Mesothelial cell of epicardium (in vitro differentiated cells): ENCODE measurements around the gene FAM200C. TPM values are rescaled to one million over a fixed set of nuclear protein-coding genes. Genes with fewer than 3 reads are reported as not detected.

Experiments used
- DNase-seq, 2 experiments: peaks; one replicate each; pipeline ENCODE4 v3.0.0; 2021; ENCODE audit warnings: low spot score in 2 of 2; ENCODE audit not compliant: unreplicated experiment in 2 of 2
- H3K27ac Mint-ChIP-seq: 2 replicates; pipeline ENCODE4 v1.8.0; 2021; ENCODE audit warnings: mixed read lengths
- H3K27me3 Mint-ChIP-seq: 2 replicates; pipeline ENCODE4 v1.8.0; 2021; ENCODE audit warnings: low read depth, mixed read lengths
- H3K36me3 Mint-ChIP-seq: 2 replicates; pipeline ENCODE4 v1.8.0; 2021; ENCODE audit warnings: mixed read lengths
- H3K4me1 Mint-ChIP-seq: 2 replicates; pipeline ENCODE4 v1.8.0; 2021; ENCODE audit warnings: mixed read lengths
- H3K4me3 Mint-ChIP-seq: 2 replicates; pipeline ENCODE4 v1.8.0; 2021; ENCODE audit warnings: mild to moderate bottlenecking, moderate library complexity, mixed read lengths
- H3K9me3 Mint-ChIP-seq: 2 replicates; pipeline ENCODE4 v1.8.0; 2021; ENCODE audit warnings: mixed read lengths
- total RNA-seq: library from RNA; stranded (reverse); gene quantifications from 3 replicates; pipeline ENCODE4 v1.2.1, GENCODE V29; 2021
- TF ChIP-seq, protein P1 (sequence below): fragments of 200-600 bp; sonication (generic); IDR thresholded peaks from one replicate; pipeline ENCODE4 v1.5.0; 2021; ENCODE audit warnings: antibody characterized with exemption; ENCODE audit not compliant: unreplicated experiment

The FAM200C gene
- total RNA-seq, 1 donor from 2014 or later = 6.6 TPM

DNA sequence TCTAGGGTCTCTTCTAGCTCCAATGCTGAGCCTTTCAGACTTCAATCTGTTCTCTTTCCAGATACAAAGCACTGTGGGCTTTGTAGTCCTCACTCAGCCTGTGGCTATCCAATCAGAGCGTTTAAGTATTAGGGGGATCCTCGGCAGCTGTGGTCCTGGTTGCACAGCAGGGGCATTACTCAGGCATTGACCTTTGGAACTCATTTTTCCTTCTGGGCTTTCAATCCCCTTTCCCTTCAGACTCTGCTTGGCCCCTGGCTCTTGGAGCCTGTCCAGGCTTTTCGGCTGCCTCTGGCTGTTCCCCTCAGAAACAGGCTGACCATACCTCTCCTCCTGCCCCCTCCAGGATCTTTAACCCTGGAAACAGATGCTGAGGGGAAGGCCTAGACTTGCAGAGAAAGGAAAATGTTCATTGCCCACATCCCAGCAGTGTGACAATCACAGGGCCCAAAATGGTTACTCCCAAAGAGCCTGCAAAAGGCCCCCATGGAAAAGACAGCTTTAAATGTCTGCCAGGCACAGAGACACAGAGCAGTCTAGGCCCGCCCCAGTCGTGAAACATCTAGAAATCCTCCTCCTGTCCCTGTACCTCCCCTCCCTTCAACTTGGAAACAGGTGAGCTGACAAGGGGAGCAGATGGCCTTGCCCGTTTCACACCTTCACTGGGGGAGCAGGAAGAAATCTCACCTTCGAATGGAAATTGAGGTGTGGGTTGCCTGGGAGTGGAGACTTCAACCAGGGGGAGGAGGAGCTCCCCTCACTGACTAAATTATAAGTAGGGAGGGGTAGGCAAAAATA is 43.1 kb downstream of the FAM200C start:
- Mint-ChIP-seq H3K9me3 (no peaks in the 10 kb centered on the region), H3K27ac (peak overlapping the region; percentile 21), H3K27me3 (no peaks in the 10 kb centered on the region), H3K4me3 (no peak overlapping the region), H3K36me3 (no peaks in the 10 kb centered on the region), H3K4me1 (peaks cover 15% of the 10 kb centered on the region)
- TF ChIP-seq, protein P1, sequence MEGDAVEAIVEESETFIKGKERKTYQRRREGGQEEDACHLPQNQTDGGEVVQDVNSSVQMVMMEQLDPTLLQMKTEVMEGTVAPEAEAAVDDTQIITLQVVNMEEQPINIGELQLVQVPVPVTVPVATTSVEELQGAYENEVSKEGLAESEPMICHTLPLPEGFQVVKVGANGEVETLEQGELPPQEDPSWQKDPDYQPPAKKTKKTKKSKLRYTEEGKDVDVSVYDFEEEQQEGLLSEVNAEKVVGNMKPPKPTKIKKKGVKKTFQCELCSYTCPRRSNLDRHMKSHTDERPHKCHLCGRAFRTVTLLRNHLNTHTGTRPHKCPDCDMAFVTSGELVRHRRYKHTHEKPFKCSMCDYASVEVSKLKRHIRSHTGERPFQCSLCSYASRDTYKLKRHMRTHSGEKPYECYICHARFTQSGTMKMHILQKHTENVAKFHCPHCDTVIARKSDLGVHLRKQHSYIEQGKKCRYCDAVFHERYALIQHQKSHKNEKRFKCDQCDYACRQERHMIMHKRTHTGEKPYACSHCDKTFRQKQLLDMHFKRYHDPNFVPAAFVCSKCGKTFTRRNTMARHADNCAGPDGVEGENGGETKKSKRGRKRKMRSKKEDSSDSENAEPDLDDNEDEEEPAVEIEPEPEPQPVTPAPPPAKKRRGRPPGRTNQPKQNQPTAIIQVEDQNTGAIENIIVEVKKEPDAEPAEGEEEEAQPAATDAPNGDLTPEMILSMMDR = no peak
- no peak for DNase-seq

DNA sequence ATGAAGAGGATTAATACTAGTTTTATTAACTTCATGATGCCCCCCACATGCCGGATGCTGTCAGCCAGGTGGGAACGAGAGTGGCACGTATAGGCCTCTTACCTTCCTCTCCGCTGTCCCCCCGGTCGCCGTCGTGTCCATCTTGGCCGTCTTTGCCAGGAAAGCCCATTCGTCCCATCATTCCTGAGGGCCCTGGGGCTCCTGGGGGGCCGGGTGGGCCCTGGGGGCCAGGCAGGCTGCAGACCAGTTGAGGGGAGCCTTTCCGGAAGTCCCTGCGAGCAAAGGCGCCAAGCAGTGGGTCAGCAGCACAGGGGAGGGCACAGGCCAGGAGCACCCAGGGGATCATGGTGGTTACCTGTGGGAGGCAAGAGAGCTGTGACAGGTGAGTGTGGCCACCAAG is 45.2 kb downstream of the FAM200C start:
- H3K4me3 Mint-ChIP-seq = no peak overlapping the region
- DNase-seq = no peak
- no peaks in the 10 kb centered on the region for H3K27me3 Mint-ChIP-seq
- TF ChIP-seq, protein P1 = no peak
- peaks cover 9% of the 10 kb centered on the region for H3K4me1 Mint-ChIP-seq
- no peaks in the 10 kb centered on the region for H3K9me3 Mint-ChIP-seq
- no peaks in the 10 kb centered on the region for H3K36me3 Mint-ChIP-seq
- H3K27ac Mint-ChIP-seq = no peak overlapping the region

DNA sequence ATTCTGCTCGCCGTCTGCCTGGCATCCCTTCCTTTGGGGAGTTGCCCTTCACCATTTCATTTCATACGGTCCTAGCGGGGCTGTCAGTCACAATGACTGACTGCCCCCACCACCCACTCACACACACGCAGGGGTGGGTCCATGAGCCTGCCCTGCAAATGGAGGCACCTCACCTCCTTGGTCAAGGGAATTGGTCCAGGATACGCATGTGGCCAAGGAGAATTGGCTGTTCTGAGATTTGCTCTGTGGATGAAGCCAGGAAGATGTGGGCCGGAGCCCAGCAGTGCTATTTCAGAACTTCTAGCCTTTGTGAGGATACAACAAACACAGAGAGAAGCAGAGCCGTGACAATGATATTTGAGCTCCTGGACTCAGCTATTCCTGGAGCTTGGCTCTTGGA is 46.5 kb downstream of the FAM200C start:
- Mint-ChIP-seq H3K9me3 (no peaks in the 10 kb centered on the region), H3K27me3 (no peaks in the 10 kb centered on the region), H3K4me1 (peaks cover 5% of the 10 kb centered on the region), H3K27ac (no peak overlapping the region), H3K36me3 (no peaks in the 10 kb centered on the region), H3K4me3 (no peak overlapping the region)
- TF ChIP-seq, protein P1 = no peak
- DNase-seq = no peak

DNA sequence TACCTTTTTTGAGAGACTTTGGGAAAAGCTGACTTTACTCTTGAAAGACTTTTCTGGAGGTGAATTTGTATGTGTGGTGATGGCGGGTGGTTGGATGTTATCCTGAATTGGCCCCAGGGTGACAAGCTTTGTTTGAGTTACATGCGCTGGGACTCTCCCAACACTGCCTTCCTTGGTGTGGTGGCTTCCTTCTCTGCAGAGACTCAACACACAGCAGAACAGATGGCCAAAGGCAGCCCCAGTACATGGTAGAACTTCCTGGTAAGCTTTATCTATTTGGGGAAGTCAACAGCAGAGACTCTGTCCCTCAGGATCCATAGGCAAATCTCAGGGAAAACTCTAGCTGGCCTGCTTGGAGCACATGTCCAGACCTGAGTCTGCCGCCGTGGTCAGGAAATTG is 47.5 kb downstream of the FAM200C start:
- no peaks in the 10 kb centered on the region for H3K27me3 Mint-ChIP-seq
- H3K4me3 Mint-ChIP-seq = no peak overlapping the region
- DNase-seq = no peak
- H3K9me3 Mint-ChIP-seq = no peaks in the 10 kb centered on the region
- no peak overlapping the region for H3K27ac Mint-ChIP-seq
- TF ChIP-seq, protein P1 = no peak
- no peaks in the 10 kb centered on the region for H3K36me3 Mint-ChIP-seq
- H3K4me1 Mint-ChIP-seq = peaks cover 2% of the 10 kb centered on the region

DNA sequence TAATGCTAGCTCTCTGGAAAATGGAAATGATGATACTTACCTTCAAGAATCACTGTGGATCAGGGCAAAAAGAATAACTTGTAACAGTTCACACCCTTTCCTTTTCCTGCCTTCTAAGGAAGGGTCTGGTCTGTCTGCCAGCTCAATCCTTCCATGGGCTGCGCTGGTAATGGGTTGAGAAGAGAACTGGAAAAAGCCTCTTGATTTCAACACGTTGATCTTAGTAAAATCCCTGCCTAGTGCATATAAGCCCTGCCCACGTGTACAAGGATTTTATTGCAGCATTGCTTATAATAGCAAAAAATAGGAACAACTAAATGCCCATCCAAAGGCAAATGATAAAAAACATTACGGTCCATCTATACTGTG is 49.9 kb downstream of the FAM200C start:
- TF ChIP-seq, protein P1 = no peak
- H3K27me3 Mint-ChIP-seq = no peaks in the 10 kb centered on the region
- H3K4me1 Mint-ChIP-seq = no peaks in the 10 kb centered on the region
- DNase-seq = no peak
- H3K36me3 Mint-ChIP-seq = no peaks in the 10 kb centered on the region
- no peak overlapping the region for H3K27ac Mint-ChIP-seq
- H3K4me3 Mint-ChIP-seq = no peak overlapping the region
- no peaks in the 10 kb centered on the region for H3K9me3 Mint-ChIP-seq
